Heart right ventricle (tissue), 16 donors: ENCODE results near the gene TNFRSF14. TPM values are rescaled to one million over a fixed set of nuclear protein-coding genes. Genes with fewer than 3 reads are reported as not detected.

Experiments
- ATAC-seq, 8 donors: fragments of 200-7000 bp; cut with Tn5 transposase; one replicate each; pipeline ENCODE4 v1.9.1; 2020; ENCODE audit warnings: mild to moderate bottlenecking in 8 of 8, moderate library complexity in 8 of 8, moderate number of reproducible peaks in 1 of 8
- DNase-seq, 2 donors: peaks; one replicate each; pipeline ENCODE4 v3.0.0-alpha.2; 2020
- H3K27ac ChIP-seq, 10 donors: fragments of 200-600 bp; sonication (generic) in 2 of 10; one replicate each; pipeline versions ENCODE4 v1.5.0 to v1.8.0; 2020 to 2022; ENCODE audit warnings: mild to moderate bottlenecking in 3 of 10
- H3K27me3 ChIP-seq, 7 donors: fragments of 200-600 bp; one replicate each; pipeline ENCODE4 v1.8.0; 2021 to 2022; ENCODE audit warnings: mild to moderate bottlenecking in 2 of 7
- H3K36me3 ChIP-seq, 9 donors: fragments of 200-600 bp; sonication (generic) in 1 of 9; one replicate each; pipeline versions ENCODE4 v1.5.0 to v1.8.0; 2020 to 2022; ENCODE audit warnings: mild to moderate bottlenecking in 2 of 9
- H3K4me1 ChIP-seq, 9 donors: fragments of 200-600 bp; sonication (generic) in 1 of 9; one replicate each; pipeline versions ENCODE4 v1.5.0 to v1.8.0; 2020 to 2022; ENCODE audit warnings: mild to moderate bottlenecking in 4 of 9
- H3K4me3 ChIP-seq, 10 donors: fragments of 200-600 bp; sonication (generic) in 2 of 10; one replicate each; pipeline versions ENCODE4 v1.5.0 to v1.8.0; 2020 to 2022; ENCODE audit warnings: mild to moderate bottlenecking in 7 of 10, moderate library complexity in 2 of 10
- H3K9me3 ChIP-seq, 11 donors: fragments of 200-600 bp in 10 of 11; sonication (generic) in 2 of 11; one replicate each; pipeline versions ENCODE4 v1.5.0 to v1.8.0; 2013 to 2022; ENCODE audit warnings: mild to moderate bottlenecking in 2 of 11, control low read depth in 1 of 11, moderate library complexity in 1 of 11
- CTCF ChIP-seq, 9 donors: fragments of 200-600 bp; sonication (generic) in 2 of 9; IDR thresholded peaks; one replicate each; pipeline versions ENCODE4 v1.5.0 to v1.8.0; 2021 to 2022; ENCODE audit warnings: antibody characterized with exemption in 9 of 9, mild to moderate bottlenecking in 5 of 9, moderate library complexity in 1 of 9
- WGBS, 2 donors: extraction: QIAGEN DNeasy Blood & Tissue Kit; methylation state at CpG; one replicate each; pipeline ENCODE4 v1.1.7; 2013; ENCODE audit warnings: inconsistent platforms in 1 of 2; 5-methylcytosine and 5-hydroxymethylcytosine counted together
- intact Hi-C, 10 donors: fragments of 100-400 bp; cut with DNase I; formaldehyde crosslinking; loops; one replicate each; pipeline versions ENCODE4 v1.11.1 to v1.14.2; 2022
- polyA plus RNA-seq, 2 donors: library from polyadenylated mRNA; stranded (reverse); fragments of 200-250 nt; gene quantifications; one replicate each; pipeline ENCODE4 v1.2.3, GENCODE V29; 2013
- total RNA-seq, 10 donors: library from RNA; stranded (reverse); fragmentation: NEBNext Ultra II Directional in 3 of 10; extraction: Animal tissue kit (Norgen Biotek cat#: 25700) in 3 of 10; gene quantifications; one replicate each; pipeline versions ENCODE4 v1.2.1 to v1.2.4, GENCODE V29; 2021 to 2023
- donor health status: Arrhythmogenic right ventricular cardiomyopathy.
- donor health status: ischemic (EF 13 %, LVEDD 7.1; RV severe dilation, severe dysfunction).
- donor health status: healthy with polysubstance abuse.
- donor health status: DM: no; HTN: yes; CAD: no.
- donor health status: DM: no; HTN: no; CAD: no.
- donor health status: ischemic (EF 25% LVEDD 6.9; RV normal size, moderate dysfunction).
- donor health status: ischemic (EF 25% LVEDD 5.7; RV mildly dilated, moderate dysfunction).
- donor health status: healthy.
- donor health status: DM: yes; HTN: yes; CAD: no.
- donor health status: Ischemic cardiomyopathy.
- donor health status: ischemic (EF 35%, LVEDD 5.7; RV mildly dilated, moderate dysfunction).
- donor health status: nonischemic (EF 11% LVEDD 7.7; RV severe dilation, severe dysfunction).
- donor health status: DM: yes; HTN: yes; CAD: no.
- donor health status: PGD.
- donor health status: ischemic (EF 29% LVEDD 5.4; RV normal size, mild dysfunction).
- donor health status: nonischemic (EF 23%, LVEDD 6.1; RV moderate dilation, normal function).

TNFRSF14 gene
- total and polyA plus RNA-seq, 12 donors: 7.5 to 59.6 (median 14.7) TPM

DNA sequence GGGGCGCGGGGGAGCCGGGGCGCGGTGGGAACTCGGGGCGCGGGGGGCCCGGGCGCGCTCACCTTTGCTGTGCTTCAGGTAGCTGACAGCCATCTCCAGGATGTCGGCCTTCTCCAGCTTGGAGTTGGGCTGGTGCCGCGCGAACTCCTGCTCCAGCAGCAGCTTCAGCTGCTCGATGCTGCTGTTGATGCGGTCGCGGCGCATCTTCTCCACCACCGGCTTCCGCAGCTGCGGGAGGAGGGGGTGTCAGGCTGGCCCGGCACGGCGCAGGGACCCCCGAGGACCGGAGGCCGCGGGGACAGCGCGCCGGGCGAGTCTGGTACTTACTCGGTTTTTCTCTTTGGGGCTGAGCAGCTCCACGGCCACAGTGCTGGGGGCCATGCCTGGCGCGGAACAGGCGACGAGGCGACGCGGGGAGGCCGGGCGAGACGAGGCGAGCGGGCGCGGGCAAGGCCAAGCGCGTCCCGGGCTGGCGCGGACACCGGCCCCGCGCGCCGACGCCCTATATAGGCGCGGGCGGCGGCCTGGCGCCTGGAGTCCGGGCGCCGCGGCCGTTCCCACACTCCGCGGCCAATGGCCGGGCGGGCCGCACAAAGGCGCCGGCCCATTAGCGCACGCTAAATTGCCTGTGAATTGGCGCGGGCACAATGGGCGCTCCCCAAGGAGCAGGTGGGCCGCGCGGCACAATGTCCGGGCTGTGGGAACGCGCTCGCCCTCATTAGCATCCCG lies 26.2 kb upstream of the TNFRSF14 start, which contains the start of gene HES5:
HES5 (minus strand) TSS at position 480 of the 729 bp plus-strand sequence; CDS start at position 381, 99 bp downstream.
- peak in 5 of 8 donors; percentile 3 to 41 (median 12) for ATAC-seq
- peak within 1 kb of the TSS in 9 of 10 donors; percentile 40 to 60 (median 50) for H3K4me3 ChIP-seq
- intact Hi-C loops: loop anchor here in 4 of 10 donors (2.0 to 10.0 kb wide), 6 partner anchors 15 to 333 kb away; partner anchors contain the start of genes PEX10 (in 1 of the 4) and PRXL2B (in 1 of the 4)
- DNase-seq: peak; percentile 43 to 55
- H3K27me3 ChIP-seq: peaks cover 0 to 78% (median 13%) of the 10 kb centered on the region in 7 donors
- peaks cover 31 to 66% (median 50%) of the 10 kb centered on the region in 9 donors for H3K4me1 ChIP-seq
- TF ChIP-seq CTCF (IDR thresholded peaks at IDR 0.05): no peak
- no peaks in the 10 kb centered on the region for H3K9me3 ChIP-seq
- no peaks in the 10 kb centered on the region for H3K36me3 ChIP-seq
- H3K27ac ChIP-seq: peak within 1 kb of the TSS in 9 of 10 donors; percentile 11 to 89 (median 81)
- WGBS, 2 donors: 1 to 2% methylated on average over 82 to 91 of the region's 91 CpGs

DNA sequence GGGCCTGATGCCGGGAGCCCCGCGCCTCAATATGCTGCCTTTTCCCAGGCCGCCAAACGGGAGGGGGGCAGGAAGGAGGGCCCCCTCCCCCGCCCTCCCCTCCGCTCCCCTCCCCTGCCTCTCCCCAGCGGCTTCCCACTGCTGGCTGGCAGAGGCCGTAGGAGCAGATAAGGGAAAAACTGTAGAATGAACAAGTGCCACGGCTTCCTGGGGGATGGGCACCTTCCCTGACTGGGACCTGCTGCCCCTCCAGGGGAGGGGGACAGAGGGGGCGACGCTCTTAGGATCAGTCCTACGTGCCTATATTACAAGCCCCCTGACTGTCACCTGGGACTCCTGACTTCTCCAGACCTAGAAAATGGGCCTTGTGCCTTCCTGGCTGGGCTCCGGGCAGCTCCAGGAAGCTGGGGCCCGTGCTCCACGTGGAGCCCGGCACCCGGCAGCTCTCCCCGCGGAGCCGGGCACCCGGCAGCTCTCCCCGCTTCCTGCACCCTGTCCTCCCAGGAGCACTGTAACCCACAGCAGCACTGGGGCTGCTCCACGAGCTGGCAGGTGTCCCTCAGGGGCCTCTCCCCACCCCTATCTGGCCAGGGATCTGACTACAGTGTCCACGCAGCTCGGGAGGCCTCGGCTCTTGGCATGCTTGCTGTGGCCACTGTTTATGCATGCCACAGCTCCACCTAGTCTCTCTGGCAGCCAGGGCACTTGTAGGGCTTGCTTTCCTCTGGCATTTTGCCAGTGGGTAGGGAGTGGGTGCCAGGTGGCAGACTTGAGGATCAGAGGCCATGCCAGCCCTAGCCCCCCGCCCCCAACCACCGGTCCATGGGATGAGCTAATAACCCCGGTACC lies 25.4 kb upstream of the TNFRSF14 start:
- Histone ChIP-seq H3K27ac (peak overlapping the region in 8 of 10 donors; percentile 1 to 86 (median 76)), H3K27me3 (peaks cover 0 to 86% (median 13%) of the 10 kb centered on the region in 7 donors), H3K36me3 (no peaks in the 10 kb centered on the region), H3K4me3 (peak overlapping the region in 8 of 10 donors; percentile 40 to 60 (median 52)), H3K4me1 (peaks cover 28 to 64% (median 44%) of the 10 kb centered on the region in 9 donors), H3K9me3 (no peaks in the 10 kb centered on the region)
- ATAC-seq (no peak), DNase-seq (peak in 1 of 2 donors; percentile 41)
- no peak for TF ChIP-seq CTCF (IDR thresholded peaks at IDR 0.05)
- intact Hi-C loops: loop anchor here in 1 of 10 donors (2.0 kb wide), 1 partner anchor 14 kb away; no protein-coding TSS in a partner anchor
- WGBS, 2 donors: 18 to 25% methylated on average over 26 to 30 of the region's 30 CpGs

DNA sequence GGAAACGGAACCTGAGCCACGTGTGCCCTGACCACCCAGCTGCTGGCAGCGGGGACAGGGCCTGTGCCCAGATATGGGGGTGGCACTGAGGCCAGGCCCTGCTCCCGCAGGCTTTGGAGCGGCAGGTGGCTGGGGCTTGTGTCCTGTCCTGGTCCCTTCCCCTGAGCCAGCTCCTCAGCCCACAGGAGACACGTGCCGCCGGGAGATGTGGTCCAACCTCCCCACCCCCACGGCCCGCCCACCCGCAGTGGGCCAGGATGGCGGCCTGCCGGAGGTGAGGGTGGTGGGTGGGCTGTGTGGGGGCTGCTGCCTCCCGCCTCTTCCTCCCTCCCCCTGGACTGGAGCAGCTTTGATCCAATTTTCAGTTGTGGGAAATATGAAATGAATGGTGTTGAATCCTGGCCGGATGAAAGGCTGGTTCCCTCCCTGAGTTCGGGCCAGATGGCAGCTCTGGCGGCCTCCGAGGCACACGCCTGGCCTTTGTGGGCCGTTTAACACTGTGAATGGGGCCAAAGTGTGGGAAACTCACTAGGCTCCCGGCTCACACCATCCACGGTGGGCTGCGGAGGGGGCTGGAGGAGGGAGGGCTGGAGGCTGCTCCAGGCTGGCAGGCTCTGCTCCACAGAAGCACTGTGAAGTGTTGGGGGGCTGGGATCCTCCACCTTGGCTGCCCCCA lies 23.5 kb upstream of the TNFRSF14 start:
- WGBS, 2 donors: 82 to 88% methylated on average over 23 of the region's 23 CpGs
- intact Hi-C loops: no loop called here

More for the DNA sequence above, 23.5 kb upstream of the TNFRSF14 start:
- H3K27me3 ChIP-seq: peaks cover 0 to 91% (median 23%) of the 10 kb centered on the region in 7 donors
- H3K4me1 ChIP-seq: peaks cover 18 to 53% (median 33%) of the 10 kb centered on the region in 9 donors
- DNase-seq: no peak
- TF ChIP-seq CTCF (IDR thresholded peaks at IDR 0.05): no peak
- no peak overlapping the region for H3K27ac ChIP-seq
- no peaks in the 10 kb centered on the region for H3K9me3 ChIP-seq
- no peaks in the 10 kb centered on the region for H3K36me3 ChIP-seq
- no peak for ATAC-seq
- no peak overlapping the region for H3K4me3 ChIP-seq
